ENCODE results near the gene UGT3A1. TPM values are rescaled to one million over a fixed set of nuclear protein-coding genes. Genes with fewer than 3 reads are reported as not detected.
A peak's percentile ranks its signal among the peaks of the same experiment; 100 is the strongest.

The UGT3A1 gene
- total RNA-seq, 1 experiment from 2014 or later = not detected

DNA sequence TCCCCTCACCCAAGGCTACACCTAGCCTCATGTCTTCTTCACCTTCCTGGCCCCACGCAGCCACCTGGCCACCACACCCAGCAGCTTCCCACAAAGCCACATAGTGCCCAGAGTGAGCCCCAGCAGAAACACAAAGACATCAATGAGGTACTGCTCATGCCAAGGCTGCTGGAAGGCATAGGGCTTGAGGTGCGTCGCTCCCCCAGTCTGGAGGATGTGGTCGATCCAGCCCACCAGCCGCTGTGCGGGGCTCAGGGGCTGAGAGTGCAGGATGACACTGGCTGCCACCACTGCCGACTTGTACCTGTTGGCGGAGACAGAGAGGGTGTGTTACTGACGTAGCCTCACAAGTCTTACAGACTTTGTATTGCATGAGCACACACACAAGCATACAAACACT, 37.0 kb downstream of the UGT3A1 start:
- Histone ChIP-seq H3K4me3 (replicated peaks in 1 of 2; ENCODE audit: low read depth in 1 of 2, low read length in 2 of 2) (no peak overlapping the region), H3K36me3 (ENCODE audit: control insufficient read depth in 1 of 2, insufficient read depth in 2 of 2, low read length in 2 of 2) (no peaks in the 10 kb centered on the region), H2AFZ (ENCODE audit: low read depth, low read length, poor library complexity, severe bottlenecking) (no peak overlapping the region), H4K20me1 (ENCODE audit: insufficient read depth) (no peaks in the 10 kb centered on the region), H3K27ac (ENCODE audit: low read depth, low read length) (no peak overlapping the region), H3K9ac (ENCODE audit: low read length) (no peak overlapping the region), H3K79me2 (ENCODE audit: insufficient read depth, low read length) (no peaks in the 10 kb centered on the region), H3K4me2 (ENCODE audit: low read length) (no peak overlapping the region), H3K9me3 (ENCODE audit: control insufficient read depth in 1 of 2, insufficient read depth in 1 of 2, low read depth in 1 of 2, low read length in 2 of 2) (no peaks in the 10 kb centered on the region), H3K27me3 (ENCODE audit: insufficient read depth, low read length) (peaks cover 71% of the 10 kb centered on the region), H3K9me2 (ENCODE audit: insufficient read depth) (no peaks in the 10 kb centered on the region), H3K4me1 (ENCODE audit: control insufficient read depth in 1 of 2, insufficient read depth in 2 of 2, low read length in 2 of 2) (no peaks in the 10 kb centered on the region)
- ATAC-seq (peak; percentile 69), DNase-seq (ENCODE audit: low read depth, low spot score) (no peak)
- intact Hi-C loops (cut with micrococcal nuclease) = no loop called here
- CTCF ChIA-PET = no interaction called here
- POLR2A ChIA-PET = no interaction called here
- RAD21 ChIA-PET (ENCODE audit: low non-redundant PET in 1 of 2, low total read pairs in 2 of 2, uncharacterized antibody in 2 of 2, unreplicated experiment in 2 of 2) = no interaction called here
- no TSS peak for BruUV-seq (replicated peaks)
- TF ChIP-seq, protein P1, sequence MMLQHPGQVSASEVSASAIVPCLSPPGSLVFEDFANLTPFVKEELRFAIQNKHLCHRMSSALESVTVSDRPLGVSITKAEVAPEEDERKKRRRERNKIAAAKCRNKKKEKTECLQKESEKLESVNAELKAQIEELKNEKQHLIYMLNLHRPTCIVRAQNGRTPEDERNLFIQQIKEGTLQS (IDR thresholded peaks at IDR 0.05) = no peak
- TF ChIP-seq POLR2A (IDR thresholded peaks at IDR 0.05; ENCODE audit: borderline replicate concordance, extremely low read depth, insufficient read depth, insufficient read length) (no peak), JUND (IDR thresholded peaks at IDR 0.05) (no peak), CBX3 (IDR thresholded peaks at IDR 0.05; ENCODE audit: low read depth) (no peak), EZH2phosphoT487 (IDR thresholded peaks at IDR 0.05; ENCODE audit: borderline replicate concordance) (no peak), TCF7L2 (IDR thresholded peaks at IDR 0.05; ENCODE audit: borderline replicate concordance, extremely low read depth, insufficient read depth, insufficient read length) (no peak), ZNF274 (IDR thresholded peaks at IDR 0.05; ENCODE audit: low read depth, low read length) (no peak), SRF (IDR thresholded peaks at IDR 0.05; ENCODE audit: low read depth) (no peak), ELF1 (IDR thresholded peaks at IDR 0.05; ENCODE audit: borderline replicate concordance, low read depth) (no peak), SP1 (IDR thresholded peaks at IDR 0.05; ENCODE audit: low read depth) (no peak), EZH2 (IDR thresholded peaks at IDR 0.05) (no peak), SIN3A (IDR thresholded peaks at IDR 0.05; ENCODE audit: low read depth) (no peak)
- TF ChIP-seq, protein P2, sequence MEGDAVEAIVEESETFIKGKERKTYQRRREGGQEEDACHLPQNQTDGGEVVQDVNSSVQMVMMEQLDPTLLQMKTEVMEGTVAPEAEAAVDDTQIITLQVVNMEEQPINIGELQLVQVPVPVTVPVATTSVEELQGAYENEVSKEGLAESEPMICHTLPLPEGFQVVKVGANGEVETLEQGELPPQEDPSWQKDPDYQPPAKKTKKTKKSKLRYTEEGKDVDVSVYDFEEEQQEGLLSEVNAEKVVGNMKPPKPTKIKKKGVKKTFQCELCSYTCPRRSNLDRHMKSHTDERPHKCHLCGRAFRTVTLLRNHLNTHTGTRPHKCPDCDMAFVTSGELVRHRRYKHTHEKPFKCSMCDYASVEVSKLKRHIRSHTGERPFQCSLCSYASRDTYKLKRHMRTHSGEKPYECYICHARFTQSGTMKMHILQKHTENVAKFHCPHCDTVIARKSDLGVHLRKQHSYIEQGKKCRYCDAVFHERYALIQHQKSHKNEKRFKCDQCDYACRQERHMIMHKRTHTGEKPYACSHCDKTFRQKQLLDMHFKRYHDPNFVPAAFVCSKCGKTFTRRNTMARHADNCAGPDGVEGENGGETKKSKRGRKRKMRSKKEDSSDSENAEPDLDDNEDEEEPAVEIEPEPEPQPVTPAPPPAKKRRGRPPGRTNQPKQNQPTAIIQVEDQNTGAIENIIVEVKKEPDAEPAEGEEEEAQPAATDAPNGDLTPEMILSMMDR (IDR thresholded peaks at IDR 0.05 in 2 of 3, conservative IDR thresholded peaks at IDR 0.05 in 1 of 3; ENCODE audit: borderline replicate concordance in 1 of 3, insufficient read depth in 1 of 3, low read depth in 2 of 3, low read length in 2 of 3) = no peak
